ENCODE data around the gene STRIT1.

Gene STRIT1

GRCh38 chr3:155317211-155317610 is 23.7 kb upstream of the STRIT1 start:
- no peak overlapping the region for H3K4me3 ChIP-seq (ENCODE audit: low read length)
- DNase-seq (ENCODE audit: low read depth, low spot score) = no peak

DNA sequence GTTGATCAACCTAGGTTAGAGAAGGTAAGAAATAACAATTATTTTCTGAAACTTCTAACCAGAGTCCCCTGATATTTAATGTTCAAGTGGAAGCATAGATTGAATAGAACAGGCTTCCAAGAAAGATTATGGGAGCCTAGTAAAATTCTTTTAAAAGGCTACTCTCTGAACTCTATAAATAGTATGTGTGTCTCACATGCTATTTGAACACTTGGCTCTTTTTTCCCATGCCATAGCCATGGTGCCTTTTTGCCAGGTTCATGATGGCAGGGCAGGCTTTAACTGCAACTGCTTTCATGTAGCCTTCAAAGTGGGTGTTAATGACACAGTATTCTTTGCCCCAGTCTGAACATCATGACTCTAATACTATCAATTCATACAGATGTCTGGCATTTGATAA is 22.9 kb upstream of the STRIT1 start:
- DNase-seq (ENCODE audit: low read depth, low spot score) = no peak
- H3K4me3 ChIP-seq (ENCODE audit: low read length) = no peak overlapping the region

DNA sequence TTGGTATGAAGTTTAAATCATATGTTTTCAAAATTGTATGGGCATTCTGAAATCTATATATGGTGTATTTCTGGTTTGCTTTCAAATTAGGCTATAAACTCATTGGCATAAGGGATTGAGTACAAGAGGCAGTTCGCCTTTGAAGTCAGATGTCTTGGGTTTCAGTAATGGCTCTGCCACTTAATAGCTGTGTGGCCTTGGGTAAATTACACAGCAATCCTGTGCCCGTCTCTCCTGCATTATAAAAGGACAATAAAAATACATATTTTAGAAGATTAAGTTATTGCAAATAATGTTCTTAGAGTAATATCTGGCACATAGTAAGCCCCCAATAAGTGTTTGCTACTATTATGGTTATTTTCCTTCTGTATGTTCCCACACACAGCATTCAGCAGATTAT is 20.4 kb upstream of the STRIT1 start:
- no peak for DNase-seq (ENCODE audit: low read depth, low spot score)
- H3K4me3 ChIP-seq (ENCODE audit: low read length) = no peak overlapping the region

DNA sequence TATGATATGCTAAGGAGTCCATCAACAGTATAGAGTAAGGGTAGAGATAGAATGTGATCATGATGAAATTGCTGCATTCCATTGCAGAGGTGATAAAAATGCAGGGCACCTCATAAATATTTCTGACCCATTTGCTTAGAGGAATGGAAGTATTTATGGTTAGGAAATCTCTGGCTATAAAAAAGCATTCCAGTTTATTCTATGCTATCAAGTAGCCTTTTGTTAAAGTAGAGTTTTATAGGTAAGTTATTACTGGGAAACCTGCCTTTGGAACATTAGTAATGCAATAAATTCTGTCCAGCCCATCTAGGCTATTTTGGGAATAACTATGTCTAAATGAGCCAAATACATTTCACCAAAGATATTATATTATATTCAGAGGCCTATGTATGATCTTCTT is 19.8 kb upstream of the STRIT1 start:
- DNase-seq (ENCODE audit: low read depth, low spot score) = no peak
- H3K4me3 ChIP-seq (ENCODE audit: low read length) = no peak overlapping the region

DNA sequence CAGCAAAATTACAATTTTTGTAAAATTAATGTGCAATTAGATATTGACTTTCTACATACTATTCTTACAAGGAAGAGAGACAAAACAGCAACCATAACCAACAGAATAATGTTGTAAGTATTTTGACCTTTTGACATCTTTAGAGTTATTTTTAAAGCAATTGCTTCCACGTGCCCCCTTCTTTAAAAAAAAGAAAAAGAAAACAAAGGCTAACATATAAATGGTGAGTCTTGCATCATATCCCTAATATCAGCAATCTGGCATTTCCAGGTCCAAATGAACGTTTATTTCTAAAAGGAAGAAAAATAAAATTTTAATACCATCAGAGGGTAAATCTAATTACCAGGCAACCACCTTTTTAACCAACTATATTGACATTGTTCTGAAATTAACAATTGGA is 19.3 kb upstream of the STRIT1 start:
- H3K4me3 ChIP-seq (ENCODE audit: low read length) = no peak overlapping the region
- DNase-seq (ENCODE audit: low read depth, low spot score) = no peak

GRCh38 chr3:155309581-155309980 is 16.1 kb upstream of the STRIT1 start:
- DNase-seq (ENCODE audit: low read depth, low spot score) = no peak
- no peak overlapping the region for H3K4me3 ChIP-seq (ENCODE audit: low read length)

GRCh38 chr3:155308831-155309230 is 15.3 kb upstream of the STRIT1 start:
- no peak for DNase-seq (ENCODE audit: low read depth, low spot score)
- H3K4me3 ChIP-seq (ENCODE audit: low read length) = no peak overlapping the region

GRCh38 chr3:155307183-155307582 is 13.7 kb upstream of the STRIT1 start:
- H3K4me3 ChIP-seq (ENCODE audit: low read length) = no peak overlapping the region
- DNase-seq (ENCODE audit: low read depth, low spot score) = no peak

DNA sequence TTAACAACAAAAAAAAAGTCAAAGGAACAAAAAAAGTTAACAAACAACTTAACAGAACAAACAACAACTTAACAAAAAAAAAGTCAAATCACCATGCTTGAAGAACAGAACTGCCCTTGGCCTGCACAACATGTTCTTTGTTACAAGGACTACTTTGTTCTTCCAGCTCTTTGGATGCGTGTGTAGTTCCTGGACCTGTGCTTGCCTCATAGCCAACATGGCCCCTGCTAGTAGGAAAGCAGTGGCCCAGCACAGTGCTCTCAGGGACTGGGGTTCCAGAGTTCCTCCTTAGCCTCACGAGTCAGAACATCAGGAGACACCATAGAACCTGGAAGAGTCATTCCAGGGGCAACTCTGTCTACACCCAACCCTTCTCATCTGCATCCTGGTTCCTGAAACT is 10.9 kb upstream of the STRIT1 start:
- DNase-seq (ENCODE audit: low read depth, low spot score) = no peak

DNA sequence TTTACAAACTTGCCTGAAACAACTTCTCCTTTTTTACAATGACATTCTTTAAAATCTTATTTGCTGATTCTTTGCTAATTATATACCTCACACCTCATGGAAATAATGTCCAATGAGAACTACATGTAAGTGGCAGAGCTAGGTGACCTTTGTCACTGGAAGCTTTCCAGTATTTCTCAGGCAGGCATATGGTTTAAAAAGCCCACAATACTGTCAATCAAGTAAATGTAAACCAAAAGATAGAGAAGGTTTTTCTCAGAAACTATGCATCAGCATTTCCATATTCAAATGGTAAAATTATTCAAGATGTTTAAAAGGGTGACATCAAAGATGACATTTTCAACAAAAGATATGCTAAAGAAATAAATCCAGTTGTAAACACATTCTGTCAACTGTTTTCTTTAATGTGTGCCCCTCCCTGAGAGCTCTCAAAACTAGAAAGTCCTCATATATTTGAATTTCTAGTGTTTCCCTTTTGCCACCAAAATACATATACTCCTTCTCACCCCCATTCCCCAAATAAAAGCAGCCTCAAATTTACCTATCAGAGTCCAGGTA is 10.1 kb upstream of the STRIT1 start:
- DNase-seq (ENCODE audit: low read depth, low spot score) = no peak
- H3K4me3 ChIP-seq (ENCODE audit: low read length) = no peak overlapping the region

More for the DNA sequence above, 10.9 kb upstream of the STRIT1 start:
- no peak overlapping the region for H3K4me3 ChIP-seq (ENCODE audit: low read length)

DNA sequence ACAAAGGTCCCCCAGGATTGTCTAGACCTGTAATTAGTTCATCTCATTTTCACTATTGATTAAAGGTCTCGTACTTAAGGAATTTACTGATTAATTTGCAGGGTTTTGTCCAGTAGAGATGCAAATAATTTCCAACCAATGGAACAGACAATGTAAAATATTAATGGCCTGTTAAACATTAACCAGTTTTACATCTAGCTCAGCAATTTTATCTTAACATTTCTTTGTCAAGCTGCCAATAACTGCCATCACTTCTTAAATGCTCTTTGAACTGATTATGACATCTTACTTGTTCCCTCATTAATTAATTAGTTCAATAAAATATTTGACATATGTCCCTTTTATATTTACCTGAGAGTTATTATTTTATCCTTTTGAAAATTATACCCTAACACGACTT is 9.4 kb upstream of the STRIT1 start:
- DNase-seq (ENCODE audit: low read depth, low spot score) = no peak

GRCh38 chr3:155302481-155302880 is 9.0 kb upstream of the STRIT1 start:
- DNase-seq (ENCODE audit: low read depth, low spot score) = no peak

More for the DNA sequence above, 9.4 kb upstream of the STRIT1 start:
- H3K4me3 ChIP-seq (ENCODE audit: low read length) = no peak overlapping the region

GRCh38 chr3:155297100-155297499 is 3.6 kb upstream of the STRIT1 start:
- no peak for DNase-seq (ENCODE audit: low read depth, low spot score)
- no peak overlapping the region for H3K4me3 ChIP-seq (ENCODE audit: low read length)

More at GRCh38 chr3:155302481-155302880, 9.0 kb upstream of the STRIT1 start:
- H3K4me3 ChIP-seq (ENCODE audit: low read length) = no peak overlapping the region

DNA sequence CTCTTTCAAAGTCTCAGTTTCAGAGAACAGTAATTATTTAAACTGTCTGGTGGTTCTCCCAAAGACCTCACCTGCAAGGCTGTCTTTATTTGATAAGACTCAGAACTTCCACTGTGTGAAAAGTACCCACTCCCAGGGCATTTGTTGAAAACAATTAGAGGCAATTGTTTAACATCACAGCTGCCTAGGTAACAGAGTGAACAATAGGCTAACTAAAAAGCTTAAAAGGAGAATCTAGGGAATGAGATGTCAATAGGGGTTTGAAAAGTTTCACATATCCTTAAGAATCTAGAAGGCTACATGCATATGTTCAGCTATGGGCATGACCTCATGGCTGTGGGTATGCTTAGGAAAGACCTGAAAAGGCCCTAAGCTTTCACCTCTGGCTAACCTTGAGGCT is 2.9 kb upstream of the STRIT1 start:
- H3K4me3 ChIP-seq (ENCODE audit: low read length) = no peak overlapping the region
- no peak for DNase-seq (ENCODE audit: low read depth, low spot score)

- H3K4me3 ChIP-seq (ENCODE audit: low read length) = no peak overlapping the region
- no peak for DNase-seq (ENCODE audit: low read depth, low spot score)
These were observed 790 bp downstream of the STRIT1 start for GRCh38 chr3:155292693-155293092.

DNA sequence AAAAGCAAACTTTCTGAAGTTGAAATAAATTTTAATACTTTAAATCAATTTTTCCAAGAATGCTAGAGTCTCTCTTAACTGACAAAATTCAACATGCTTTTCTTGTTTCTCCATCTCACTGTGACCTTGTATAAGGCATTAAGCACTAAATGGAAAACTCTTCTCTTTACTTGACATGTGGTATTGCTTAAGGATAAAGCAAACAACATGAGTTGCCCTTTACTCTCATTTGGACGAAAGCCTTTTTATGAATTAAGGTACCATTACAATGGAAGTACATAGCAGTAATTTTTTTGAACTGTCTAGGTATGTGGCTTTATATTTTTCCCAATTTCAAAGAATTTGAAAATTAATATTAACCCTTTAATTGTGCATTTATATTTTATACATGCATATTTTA is 1.4 kb downstream of the STRIT1 start:
- DNase-seq (ENCODE audit: low read depth, low spot score) = no peak
- H3K4me3 ChIP-seq (ENCODE audit: low read length) = no peak overlapping the region

DNA sequence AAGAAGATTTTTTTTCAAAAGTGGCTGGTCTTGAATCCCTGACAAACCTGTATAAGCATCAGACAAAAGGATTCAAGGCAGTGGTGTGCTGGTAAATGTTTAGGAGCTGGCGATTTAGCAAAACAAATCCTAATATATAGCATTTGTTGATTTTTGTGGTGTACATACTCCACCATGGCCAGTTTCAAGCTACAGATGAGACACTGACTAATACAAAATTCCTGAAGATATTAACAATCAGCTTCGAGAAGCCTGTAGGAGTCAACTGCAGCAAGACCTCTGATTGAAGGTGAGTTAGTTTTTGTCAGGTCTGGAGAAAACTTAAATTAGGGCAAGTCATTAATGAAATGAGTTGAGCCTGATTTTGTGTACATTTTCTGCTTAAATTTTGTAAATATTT is 6.7 kb downstream of the STRIT1 start:
- DNase-seq (ENCODE audit: low read depth, low spot score) = no peak
- H3K4me3 ChIP-seq (ENCODE audit: low read length) = no peak overlapping the region

DNA sequence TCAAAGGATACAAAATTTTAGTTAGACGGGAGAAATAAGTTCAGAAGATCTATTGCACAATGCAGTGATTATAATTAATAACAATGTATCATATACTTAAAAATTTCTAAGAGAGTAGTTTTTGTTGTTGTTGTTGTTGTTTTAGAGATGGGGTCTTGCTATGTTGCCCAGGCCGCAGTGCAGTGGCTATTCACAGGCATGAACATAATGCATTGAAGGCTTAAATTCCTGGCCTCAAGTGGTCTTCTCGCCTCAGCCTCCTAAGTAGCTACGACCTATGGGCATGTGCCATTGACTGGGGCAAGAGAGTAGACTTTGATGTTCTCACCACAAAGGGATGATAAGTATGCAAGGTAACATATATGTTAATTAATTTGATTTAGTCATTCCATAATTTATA is 7.5 kb downstream of the STRIT1 start:
- DNase-seq (ENCODE audit: low read depth, low spot score) = no peak
- H3K4me3 ChIP-seq (ENCODE audit: low read length) = no peak overlapping the region

GRCh38 chr3:155283092-155284056 is 10.1 kb downstream of the STRIT1 start:
- no peak overlapping the region for H3K4me3 ChIP-seq (ENCODE audit: low read length)
- DNase-seq (ENCODE audit: low read depth, low spot score) = no peak

DNA sequence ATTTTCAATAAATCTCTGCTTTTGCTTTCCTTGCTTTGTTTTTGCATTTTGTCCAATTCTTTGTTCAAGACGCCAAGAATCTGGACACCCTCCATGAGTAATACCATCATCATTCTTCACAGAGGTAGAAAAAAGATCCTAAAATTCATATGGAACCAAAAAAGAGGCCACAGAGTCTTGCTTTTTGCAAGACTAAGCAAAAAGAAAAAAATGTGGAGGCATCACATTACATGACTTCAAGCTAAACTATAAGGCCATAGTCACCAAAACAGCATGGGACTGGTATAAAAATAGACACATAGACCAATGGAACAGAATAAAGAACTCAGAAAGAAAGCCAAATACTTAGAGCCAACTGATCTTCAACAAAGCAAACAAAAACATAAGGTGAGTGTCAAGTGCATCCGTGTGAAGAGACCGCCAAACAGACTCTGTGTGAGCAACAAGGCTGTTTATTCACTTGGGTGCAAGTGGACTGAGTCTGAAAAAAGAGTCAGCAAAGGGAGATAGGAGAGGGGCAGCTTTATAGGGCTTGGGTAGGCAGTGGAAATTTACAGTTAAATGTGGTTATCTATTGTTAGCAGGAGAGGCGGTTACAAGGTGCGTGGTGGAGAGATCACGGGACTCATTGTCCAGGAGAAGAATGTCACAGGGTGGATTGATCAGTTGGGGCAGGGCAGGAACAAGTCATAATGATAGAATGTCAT is 10.9 kb downstream of the STRIT1 start:
- DNase-seq (ENCODE audit: low read depth, low spot score) = peak; percentile 8
- H3K4me3 ChIP-seq (ENCODE audit: low read length) = no peak overlapping the region

Data from Jurkat, Clone E6-1 (cell line).